ENCODE results near the gene HBEGF.

The HBEGF gene

GRCh38 chr5:140302786-140303639, 43.4 kb downstream of the HBEGF start, which contains the start of gene PFDN1:
Gene PFDN1, minus strand, starts transcription at chr5:140303101. Its CDS starts 28 bp downstream, at chr5:140303073.
- peak; percentile 94 for DNase-seq (ENCODE audit: low read depth)

- DNase-seq (ENCODE audit: low read depth): no peak
Observed at GRCh38 chr5:140301136-140301535, 45.3 kb downstream of the HBEGF start.

- DNase-seq (ENCODE audit: low read depth): no peak
Observed at GRCh38 chr5:140299056-140299455, 47.3 kb downstream of the HBEGF start.

DNA sequence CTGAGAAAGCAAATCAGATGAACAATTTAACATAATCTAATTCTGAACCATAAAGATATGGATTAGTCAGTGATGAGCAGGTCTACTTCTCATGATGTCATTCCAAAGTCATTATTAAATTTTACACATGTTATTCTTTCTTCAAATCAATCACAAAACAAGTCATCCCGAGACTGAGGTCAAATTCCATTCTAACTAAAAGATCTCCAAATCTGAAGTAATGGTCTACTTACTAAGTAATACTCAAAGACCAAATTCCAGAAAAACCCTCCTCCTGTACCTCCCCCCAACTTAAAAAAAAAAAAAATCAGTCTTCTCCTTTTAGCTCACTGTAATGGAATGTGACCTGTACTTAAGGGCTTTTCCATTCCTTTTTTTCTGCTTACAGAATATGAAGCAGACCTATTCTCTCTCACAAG, 48.2 kb downstream of the HBEGF start:
- DNase-seq (ENCODE audit: low read depth): peak; percentile 80

GRCh38 chr5:140297283-140297682, 49.1 kb downstream of the HBEGF start:
- DNase-seq (ENCODE audit: low read depth): no peak

DNA sequence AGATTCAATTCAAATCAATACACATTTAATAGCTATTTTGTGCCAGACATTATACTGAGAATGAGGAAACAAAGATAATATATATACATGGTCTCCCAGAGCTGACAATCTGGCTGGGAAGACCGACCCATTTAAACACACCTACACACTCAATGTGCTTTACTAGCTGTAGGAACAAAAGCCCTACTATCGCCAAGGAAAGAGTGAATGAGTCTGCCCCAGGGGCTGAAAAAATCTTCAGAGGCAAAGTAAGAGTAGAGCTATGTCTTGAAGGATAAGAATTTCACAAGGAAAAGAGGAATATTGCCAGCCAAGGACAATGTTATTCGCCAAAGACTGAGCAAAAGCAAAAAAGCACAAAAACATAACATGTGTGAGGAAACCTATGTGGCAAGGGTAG, 50.1 kb downstream of the HBEGF start:
- no peak for DNase-seq (ENCODE audit: low read depth)

DNA sequence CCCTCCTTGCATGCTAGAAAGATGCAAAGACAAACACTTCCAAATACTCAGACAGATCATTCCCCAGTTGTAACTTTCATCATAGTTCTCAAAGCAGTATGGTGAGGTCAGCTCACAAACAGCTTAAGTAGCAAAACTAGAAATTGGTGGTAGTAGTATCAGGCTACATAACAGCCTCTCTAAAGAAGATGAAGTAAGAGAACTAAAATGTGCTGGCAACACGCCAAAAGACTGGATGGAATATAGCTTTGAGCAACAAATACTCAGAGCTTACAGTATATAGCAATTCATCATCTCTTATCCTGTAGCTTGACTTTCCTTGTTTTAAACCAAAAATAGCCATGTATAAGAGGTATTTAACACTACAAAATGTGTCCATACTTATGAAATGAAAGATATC, 51.0 kb downstream of the HBEGF start:
- DNase-seq (ENCODE audit: low read depth): peak; percentile 99

DNA sequence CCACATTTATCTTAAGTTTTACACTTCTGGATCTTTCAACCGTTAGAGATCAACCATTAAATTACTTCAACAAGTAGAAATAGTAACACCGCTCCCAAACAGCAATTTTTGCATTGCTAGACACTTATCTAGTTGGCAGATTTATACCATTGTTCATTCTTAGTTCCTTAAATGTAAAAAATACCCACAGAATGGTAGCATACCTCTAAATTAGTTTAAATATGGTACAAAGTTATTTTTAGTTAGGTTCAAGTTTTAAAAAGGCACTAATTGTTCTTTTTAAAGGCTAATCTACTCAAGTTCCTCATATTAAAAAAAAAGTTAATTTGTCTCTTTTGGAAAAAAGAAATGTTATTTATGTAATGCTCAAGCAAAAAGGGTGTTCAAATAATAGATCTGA, 51.6 kb downstream of the HBEGF start:
- no peak for DNase-seq (ENCODE audit: low read depth)

DNA sequence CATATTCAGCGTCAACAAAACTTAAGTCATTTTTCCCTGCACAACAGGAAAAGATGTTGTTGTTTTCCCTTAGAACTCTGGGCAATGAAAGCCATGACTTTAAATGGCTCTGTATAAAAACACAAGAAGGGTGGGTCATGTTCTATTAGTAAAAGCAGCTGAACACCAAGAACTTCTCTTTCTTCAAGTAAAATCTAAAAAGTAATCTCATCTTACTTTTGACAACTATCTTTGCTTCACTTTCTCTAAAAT, 52.6 kb downstream of the HBEGF start:
- DNase-seq (ENCODE audit: low read depth): no peak

- DNase-seq (ENCODE audit: low read depth): peak; percentile 77
Observed at GRCh38 chr5:140293091-140293848, 53.1 kb downstream of the HBEGF start.

- peak; percentile 69 for DNase-seq (ENCODE audit: low read depth)
Observed at GRCh38 chr5:140292212-140293036, 54.0 kb downstream of the HBEGF start.

DNA sequence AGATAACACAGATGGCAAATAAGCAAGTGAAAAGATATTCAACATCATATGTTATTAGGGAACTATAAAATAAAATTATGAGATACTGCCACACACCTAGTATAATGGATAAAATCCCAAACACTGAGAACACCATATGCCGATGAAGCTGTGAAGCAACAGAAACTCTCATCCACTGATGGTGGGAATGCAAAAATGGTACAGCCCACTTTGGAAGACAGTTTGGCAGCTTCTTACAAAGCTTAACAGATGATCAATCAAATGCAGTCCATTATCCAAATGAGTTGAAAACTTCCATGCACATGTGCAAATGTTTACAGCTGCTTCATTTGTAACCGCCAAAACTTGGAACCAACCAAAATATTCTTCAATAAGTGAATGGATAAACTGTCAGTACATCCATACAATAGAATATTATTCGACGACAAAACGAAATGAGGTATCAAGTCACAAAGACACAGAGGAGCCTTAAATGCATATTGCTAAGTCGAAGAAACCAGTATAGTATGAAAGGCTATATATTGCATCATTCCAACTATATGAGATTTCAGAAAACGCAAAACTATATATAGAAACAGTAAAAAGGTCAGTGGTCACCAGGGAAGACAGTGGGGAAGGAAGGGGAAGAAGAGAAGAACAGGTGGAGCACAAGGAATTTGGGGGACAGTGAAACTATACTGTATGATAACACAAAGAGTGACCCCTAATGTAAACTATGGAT, 58.4 kb downstream of the HBEGF start:
- DNase-seq (ENCODE audit: low read depth): no peak

DNA sequence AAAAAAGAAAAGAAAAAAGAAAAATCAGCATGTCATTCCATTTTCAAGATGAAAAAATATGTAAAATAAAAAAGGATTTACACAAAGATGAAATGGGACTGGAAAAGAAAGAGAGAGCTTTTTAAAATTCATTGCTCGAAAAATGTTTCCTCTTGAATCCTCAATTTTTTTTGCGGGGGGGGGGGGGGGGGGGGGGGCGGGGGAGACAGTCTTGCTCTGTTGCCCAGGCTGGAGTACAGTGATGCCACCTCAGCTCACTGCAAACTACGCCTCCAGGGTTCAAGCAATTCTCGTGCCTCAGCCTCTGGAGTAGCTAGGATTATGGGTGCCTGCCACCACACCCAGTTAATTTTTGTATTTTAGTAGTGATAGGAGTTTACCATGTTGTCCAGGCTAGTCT, 60.0 kb downstream of the HBEGF start:
- no peak for DNase-seq (ENCODE audit: low read depth)

DNA sequence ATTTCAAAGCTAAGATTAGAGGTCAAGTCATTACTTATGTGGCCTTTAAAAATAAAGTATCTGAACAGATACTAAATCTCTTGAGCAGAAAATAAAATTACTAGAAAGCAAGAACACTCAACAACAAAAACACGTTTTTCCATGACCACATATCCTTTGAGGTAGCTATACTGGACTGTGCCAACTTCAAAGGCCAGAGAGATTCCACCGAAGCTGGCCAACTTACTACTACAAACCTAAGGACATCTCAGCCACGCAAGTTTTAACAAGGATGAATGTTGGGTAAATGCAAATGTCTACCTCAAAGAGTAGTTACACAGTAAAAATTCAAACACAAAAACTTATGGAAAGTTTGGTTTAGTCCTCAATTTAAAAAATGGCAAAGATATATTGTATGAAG, 62.4 kb downstream of the HBEGF start:
- DNase-seq (ENCODE audit: low read depth): no peak

All from iris pigment epithelial cell (primary cell).